Stimulated activated naive CD4-positive, alpha-beta T cell (primary cell): ENCODE data around the gene ZNF541.
A peak's percentile ranks its signal among the peaks of the same experiment; 100 is the strongest.

ENCODE experiments used
- DNase-seq, 6 experiments: peaks; one replicate each; lab custom pipeline; 2025; lab: John Stamatoyannopoulos, UW

The ZNF541 gene

GRCh38 chr19:47544075-47544474, 28.9 kb downstream of the ZNF541 start:
- no peak for DNase-seq

- DNase-seq, result no peak
Observed at GRCh38 chr19:47542030-47542475, 30.9 kb downstream of the ZNF541 start.

GRCh38 chr19:47541518-47541917, 31.4 kb downstream of the ZNF541 start:
- peak in 4 of 6 experiments; percentile 3 to 46 (median 20) for DNase-seq

DNA sequence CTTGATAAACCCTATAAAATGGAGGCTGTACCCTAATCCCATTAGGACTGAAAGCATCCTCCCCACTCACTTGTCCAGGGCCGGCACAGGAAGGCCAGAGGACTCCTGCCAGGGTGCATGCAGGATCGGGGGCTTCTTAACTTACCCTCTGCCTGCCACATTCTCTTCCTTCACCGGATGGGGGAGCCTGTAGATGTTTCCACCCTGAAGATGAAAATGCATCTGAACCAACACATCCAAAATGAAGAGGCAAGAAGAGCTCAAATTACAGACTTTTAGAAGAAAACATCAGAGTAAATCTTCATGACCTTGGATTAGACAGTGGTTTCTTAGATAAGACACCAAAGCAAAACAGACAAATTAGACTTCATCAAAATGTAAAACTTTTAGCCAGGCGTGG, 32.2 kb downstream of the ZNF541 start:
- peak in 2 of 6 experiments; percentile 4 to 6 for DNase-seq

GRCh38 chr19:47539747-47540311, 33.1 kb downstream of the ZNF541 start:
- DNase-seq, result no peak

DNA sequence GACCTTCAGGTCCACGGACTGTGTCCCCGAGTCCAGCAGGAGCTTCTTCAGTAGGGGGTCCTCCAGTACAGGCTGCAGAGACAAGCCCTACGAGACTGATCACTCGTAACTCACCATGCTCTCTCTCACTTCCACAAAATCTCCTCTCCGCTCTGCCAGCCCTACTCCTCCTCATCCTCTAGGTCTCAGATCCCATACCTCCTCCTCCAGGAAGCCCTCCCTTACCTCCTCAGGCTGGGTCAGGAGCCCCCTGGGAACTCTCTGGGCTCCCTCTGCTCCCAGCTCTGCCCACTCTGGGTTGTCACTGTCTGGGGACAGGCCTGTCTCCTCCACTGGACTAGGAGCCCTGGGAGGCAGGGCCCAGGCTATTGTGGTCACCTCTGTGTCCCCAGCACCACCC, 34.1 kb downstream of the ZNF541 start:
- DNase-seq, result no peak

- no peak for DNase-seq
Observed at GRCh38 chr19:47537493-47537892, 35.5 kb downstream of the ZNF541 start.

DNA sequence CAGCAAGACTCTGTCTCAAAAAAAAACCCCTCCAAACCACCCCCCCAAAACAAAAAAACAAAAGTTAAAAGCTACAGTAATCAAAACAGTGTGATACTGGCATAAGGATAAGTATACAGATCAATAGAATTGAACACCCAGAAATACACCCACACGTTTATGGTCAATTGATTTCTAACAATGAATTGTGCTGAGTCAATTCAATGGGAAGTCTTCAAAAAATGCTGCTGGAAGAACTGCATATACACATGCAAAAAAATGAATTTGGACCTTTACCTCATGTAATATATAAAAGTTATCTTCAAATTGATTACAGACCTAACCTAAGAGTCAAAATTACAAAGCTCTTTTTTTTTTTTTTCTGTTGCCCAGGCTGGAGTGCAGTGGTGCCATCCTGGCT, 38.3 kb downstream of the ZNF541 start:
- DNase-seq, result no peak

- no peak for DNase-seq
Observed at GRCh38 chr19:47531640-47532387, 41.1 kb downstream of the ZNF541 start.

DNA sequence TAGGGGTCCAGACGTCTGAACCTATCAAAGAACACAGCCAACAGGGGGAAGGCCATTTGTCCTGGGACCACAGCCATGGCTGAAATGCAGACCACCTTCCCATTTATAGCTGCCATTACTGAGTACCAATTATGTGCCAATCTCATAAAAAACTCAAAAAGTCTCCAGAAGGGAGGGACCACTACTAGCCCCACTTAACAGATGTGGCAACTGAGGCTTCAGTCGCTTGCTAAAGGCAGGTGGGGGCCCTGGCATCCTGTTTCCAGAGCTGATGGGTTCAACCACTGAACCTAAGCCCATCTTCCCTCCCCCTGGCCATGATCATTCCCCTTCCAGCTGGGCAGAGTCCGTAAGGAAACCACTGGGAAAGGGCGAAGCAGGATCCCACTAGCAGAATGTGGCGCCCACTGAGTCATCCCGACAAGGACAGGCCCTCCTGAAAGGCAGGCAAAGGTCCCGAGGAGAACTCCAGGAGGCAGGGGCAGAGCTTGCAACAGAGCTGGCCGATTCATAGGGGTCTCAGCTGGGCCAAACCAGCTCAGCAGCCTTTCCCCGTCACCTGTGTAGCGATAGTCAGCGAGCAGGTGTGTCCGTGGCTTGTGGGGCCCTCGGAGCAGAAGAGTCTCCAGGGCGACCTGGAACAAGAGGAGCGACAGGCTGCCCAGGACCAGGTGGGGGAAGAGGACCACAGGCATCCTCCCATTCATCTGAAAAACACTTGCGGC, 43.8 kb downstream of the ZNF541 start:
- DNase-seq, result no peak

DNA sequence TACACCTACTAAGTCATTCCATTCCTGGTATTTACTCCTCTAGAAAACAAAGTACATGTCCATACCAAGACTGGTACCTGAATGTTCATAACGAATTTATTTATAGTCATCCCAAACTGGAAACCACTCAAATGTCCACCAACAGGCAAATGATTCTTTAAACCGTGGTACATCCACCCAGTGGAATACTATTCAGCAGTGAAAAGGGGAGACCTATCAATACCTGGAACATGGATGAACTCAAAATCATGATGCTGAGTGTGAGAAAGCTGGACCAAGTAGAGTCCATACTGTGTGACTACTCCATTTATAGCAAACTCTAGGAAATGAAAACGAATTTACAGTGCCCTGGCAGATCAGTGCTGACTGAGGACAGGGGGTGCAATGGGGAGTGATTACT, 46.1 kb downstream of the ZNF541 start:
- no peak for DNase-seq

DNA sequence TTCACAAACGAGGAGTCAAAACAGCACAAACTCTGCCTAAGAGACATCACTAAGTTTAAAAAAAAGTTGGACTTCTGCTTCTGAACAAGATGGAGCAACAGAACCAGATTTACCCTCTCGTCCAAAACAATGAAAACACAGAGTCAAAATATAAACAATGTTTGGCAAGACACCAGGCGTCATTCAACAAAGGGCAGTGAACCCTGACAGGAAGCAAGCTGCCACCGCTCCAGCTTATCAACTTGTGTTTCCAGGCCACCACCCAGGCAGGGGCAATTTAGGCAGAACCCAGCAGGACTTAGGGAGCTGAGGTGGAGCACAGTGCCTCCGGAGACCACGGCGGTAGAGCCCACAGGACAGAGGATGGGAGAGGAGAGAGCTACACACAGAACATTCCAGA, 49.5 kb downstream of the ZNF541 start:
- DNase-seq, result no peak
